NCI-H2196 treated with DMSO at 0.1 percent for 48 hours (cell line): ENCODE results near the gene KIF3C.

Source experiments
- DNase-seq: peaks from one replicate; lab custom pipeline; 2025; ENCODE audit not compliant: unreplicated experiment; lab: John Stamatoyannopoulos, UW

Gene KIF3C

GRCh38 chr2:25881764-25882163 lies 100.5 kb downstream of the KIF3C start:
- DNase-seq: no peak

GRCh38 chr2:25879133-25879730 lies 103.1 kb downstream of the KIF3C start:
- peak; percentile 30 for DNase-seq

DNA sequence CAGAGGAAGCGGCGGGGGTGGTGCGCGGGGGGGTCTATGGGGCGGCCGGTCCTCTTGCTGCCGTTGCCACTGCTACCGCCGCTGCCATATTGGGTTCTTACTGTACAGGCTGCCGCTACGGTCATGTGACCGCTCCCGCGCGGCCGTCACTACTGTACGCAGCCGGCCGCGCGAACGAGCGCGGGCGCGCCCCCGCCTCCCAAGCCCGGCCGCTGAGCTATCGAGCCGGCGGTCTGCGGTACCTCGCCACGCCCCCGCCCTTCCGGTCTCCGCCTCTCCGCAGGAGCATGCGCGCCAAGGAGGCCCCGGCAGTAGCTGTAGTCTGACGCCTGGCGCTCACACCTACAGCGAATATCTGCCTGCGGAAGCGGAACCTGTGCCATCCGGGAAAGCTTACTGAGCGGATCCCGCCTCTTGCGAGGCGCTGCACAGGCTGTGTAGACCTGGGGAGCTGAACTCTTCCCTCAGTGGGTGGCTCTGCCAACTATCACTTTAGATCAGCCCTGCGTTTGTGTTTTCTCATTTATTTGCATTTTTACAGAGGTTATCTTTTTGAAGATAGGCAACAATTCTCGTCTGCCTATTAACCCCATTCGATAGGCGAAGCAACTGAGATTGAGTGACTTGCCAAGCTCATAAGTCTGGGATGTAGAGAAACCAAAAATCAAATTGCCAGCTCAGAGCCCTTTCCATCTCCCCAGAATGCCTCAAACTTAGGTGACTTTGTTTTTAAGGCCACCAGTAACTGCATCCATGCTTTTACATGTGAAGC lies 103.8 kb downstream of the KIF3C start, which contains the start of gene ASXL2:
ASXL2 (minus strand) TSS at position 127 of the 772 bp plus-strand sequence. CDS start 265 bp downstream, outside the sequence.
- DNase-seq: peak; percentile 97

DNA sequence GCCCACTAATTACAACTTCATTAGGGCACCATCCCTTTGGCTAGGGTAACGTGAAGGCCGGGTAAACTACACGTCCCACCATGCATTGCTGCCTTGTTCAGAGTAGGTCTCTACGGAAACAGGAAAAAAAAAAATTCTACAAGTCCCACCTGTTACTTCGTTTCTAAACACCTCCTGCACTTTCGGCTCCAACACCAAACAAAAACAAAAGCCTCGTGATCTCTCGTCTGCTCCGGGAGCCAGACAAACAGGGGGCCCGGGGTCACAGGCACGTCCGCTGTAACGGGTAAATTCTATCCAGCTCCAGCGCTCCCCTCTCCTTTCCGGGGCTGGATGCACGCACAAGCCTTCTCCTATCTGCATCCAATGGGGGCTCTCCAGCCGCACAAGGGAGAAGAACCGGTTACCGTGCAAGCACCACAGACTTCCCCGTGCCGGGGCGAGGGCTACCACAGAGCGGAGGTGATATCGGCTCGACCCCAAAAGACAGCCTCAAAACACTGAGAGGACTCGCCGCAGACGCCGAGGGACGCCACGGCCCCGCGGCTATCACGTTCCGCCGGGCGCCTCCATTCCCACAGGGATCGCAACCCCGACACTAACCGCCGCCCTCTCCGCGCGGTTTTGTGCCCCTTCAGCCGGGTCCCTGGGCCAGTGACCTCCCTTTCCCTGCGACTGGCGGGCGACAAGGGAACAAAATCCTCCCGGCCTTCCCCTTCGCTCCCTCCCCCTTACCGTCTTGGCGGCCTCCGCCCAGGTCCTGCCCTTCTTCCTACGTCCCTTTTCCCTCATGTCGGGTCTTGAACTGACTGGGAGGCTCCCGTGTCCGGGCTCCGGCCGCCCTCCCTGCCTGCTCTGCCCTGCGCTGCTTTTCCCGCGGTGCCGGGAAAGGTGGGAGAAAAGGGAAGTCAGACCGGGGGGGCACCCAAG lies 104.6 kb downstream of the KIF3C start:
- peak; percentile 43 for DNase-seq
